Esophagus squamous epithelium (tissue), 5 donors: Measurements from ENCODE around the gene ST3GAL2. TPM values are rescaled to one million over a fixed set of nuclear protein-coding genes. Genes with fewer than 3 reads are reported as not detected.
"Not testable (repeated sequence)": the region's sequence is repeated elsewhere in the genome, so short reads cannot be mapped to it uniquely, and the experiment has no call there.

Experiments used
- DNase-seq: peaks from one replicate; lab custom pipeline; 2025; lab: John Stamatoyannopoulos, UW
- H3K27ac ChIP-seq, 4 donors: fragments of 200-600 bp; sonication (generic); one replicate each; pipeline ENCODE4 v1.5.1; 2016 to 2019; ENCODE audit warnings: mild to moderate bottlenecking in 1 of 4
- H3K27me3 ChIP-seq, 4 donors: fragments of 200-600 bp; sonication (generic); 1 replicate in 3 of 4; 2 replicates in 1 of 4; pipeline versions ENCODE4 v1.5.1 to v1.6.0; 2017 to 2021; ENCODE audit warnings: antibody characterized with exemption in 1 of 4
- H3K36me3 ChIP-seq, 3 donors: fragments of 200-600 bp; sonication (generic); one replicate each; pipeline ENCODE4 v1.5.1; 2016 to 2019
- H3K4me1 ChIP-seq, 3 donors: fragments of 200-600 bp; sonication (generic); one replicate each; pipeline ENCODE4 v1.5.1; 2017 to 2019
- H3K4me3 ChIP-seq, 4 donors: fragments of 200-600 bp; sonication (generic); 1 replicate in 3 of 4; 2 replicates in 1 of 4; pipeline ENCODE4 v1.5.1; 2016 to 2019; ENCODE audit warnings: mild to moderate bottlenecking in 2 of 4, moderate library complexity in 1 of 4
- H3K9me3 ChIP-seq, 3 donors: fragments of 200-600 bp; sonication (generic); one replicate each; pipeline ENCODE4 v1.5.1; 2016 to 2019
- CTCF ChIP-seq, 6 experiments: fragments of 450-650 bp in 4 of 6; fragments of 200-600 bp in 2 of 6; sonication (generic) in 2 of 6; IDR thresholded peaks; one replicate each; pipeline ENCODE4 v1.5.1; 2016 to 2019; ENCODE audit warnings: antibody characterized with exemption in 6 of 6, mild to moderate bottlenecking in 4 of 6, moderate library complexity in 4 of 6
- POLR2A ChIP-seq, 4 donors: fragments of 450-650 bp; IDR thresholded peaks; one replicate each; pipeline ENCODE4 v1.6.1; 2017; ENCODE audit warnings: antibody characterized with exemption in 4 of 4, mild to moderate bottlenecking in 4 of 4, moderate library complexity in 3 of 4
- WGBS, 2 donors: methylation state at CpG; one replicate each; pipeline ENCODE4 v1.1.5; 2018; 5-methylcytosine and 5-hydroxymethylcytosine counted together
- intact Hi-C: fragments of 100-400 bp; cut with DNase I; formaldehyde crosslinking; loops from one replicate; pipeline ENCODE4 v1.15.0; 2022
- total RNA-seq, 4 donors: library from RNA; depleted of rRNA; stranded (reverse); fragments of >200 nt; gene quantifications; one replicate each; pipeline ENCODE4 v1.1.0, GENCODE V29; 2016
- donor health status: DM: yes; HTN: yes; CAD: no.

Gene ST3GAL2
- total RNA-seq, 4 donors from 2014 or later: 0.80 to 6.5 (median 3.0) TPM

- no peak overlapping the region for H3K27ac ChIP-seq
- no peak for DNase-seq
- 79 to 83% methylated on average over 4 to 6 of the region's 6 CpGs for WGBS, 2 donors
- no peaks in the 10 kb centered on the region for H3K36me3 ChIP-seq
- H3K4me1 ChIP-seq: no peaks in the 10 kb centered on the region
- no peak for TF ChIP-seq POLR2A (IDR thresholded peaks at IDR 0.05)
- no peak for TF ChIP-seq CTCF (IDR thresholded peaks at IDR 0.05)
- H3K27me3 ChIP-seq: no peaks in the 10 kb centered on the region
- H3K4me3 ChIP-seq: no peak overlapping the region
- H3K9me3 ChIP-seq: no peaks in the 10 kb centered on the region
- intact Hi-C loops: no loop called here
Measured at GRCh38 chr16:70410734-70411133, 28.2 kb downstream of the ST3GAL2 start.

DNA sequence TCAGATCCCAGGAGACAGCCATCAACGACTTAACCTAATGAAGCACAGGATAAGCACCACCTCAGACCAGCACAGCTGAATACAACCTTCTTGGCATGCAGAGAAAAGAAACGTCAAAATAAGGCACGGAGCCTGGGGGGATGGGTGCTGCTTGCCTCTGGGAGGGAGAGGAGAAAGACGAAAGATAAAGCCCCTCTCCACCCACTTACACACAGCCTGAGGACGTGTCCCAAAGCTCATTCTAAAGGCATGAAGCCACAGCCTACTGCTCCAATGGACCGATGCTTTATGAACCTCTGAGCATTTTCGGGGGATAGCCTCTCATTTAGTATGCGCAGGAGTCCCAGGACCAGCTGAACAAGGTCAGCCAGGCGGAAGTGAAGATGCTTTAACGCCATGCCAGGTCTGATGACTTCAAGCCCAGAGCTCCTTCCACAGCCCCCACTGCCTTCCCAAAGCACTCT is 31.1 kb downstream of the ST3GAL2 start:
- no peak overlapping the region for H3K27ac ChIP-seq

DNA sequence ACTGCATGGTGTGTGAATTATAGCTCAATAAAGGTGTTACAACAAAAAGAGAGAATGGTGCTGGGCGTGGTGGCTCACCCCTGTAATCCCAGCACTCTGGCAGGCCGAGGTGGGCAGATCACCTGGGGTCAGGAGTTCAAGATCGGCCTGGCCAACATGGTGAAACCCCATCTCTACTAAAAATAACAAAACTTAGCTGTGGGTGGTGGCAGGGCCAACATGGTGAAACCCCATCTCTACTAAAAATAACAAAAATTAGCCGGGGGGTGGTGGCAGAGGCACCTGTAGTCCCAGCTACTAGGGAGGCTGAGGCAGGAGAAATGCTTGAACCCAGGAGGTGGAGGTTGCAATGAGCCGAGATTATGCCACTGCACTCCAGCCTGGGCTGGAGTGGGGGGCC is 32.8 kb downstream of the ST3GAL2 start:
- H3K9me3 ChIP-seq, H3K36me3 ChIP-seq, intact Hi-C loops, H3K27me3 ChIP-seq, DNase-seq, H3K4me3 ChIP-seq, H3K27ac ChIP-seq: not testable (repeated sequence)
- peaks cover 0 to 16% (median 3%) of the 10 kb centered on the region in 3 donors for H3K4me1 ChIP-seq
- WGBS, 2 donors: 77 to 80% methylated on average over 4 to 5 of the region's 5 CpGs

More for the DNA sequence above, 31.1 kb downstream of the ST3GAL2 start:
- no peak for TF ChIP-seq POLR2A (IDR thresholded peaks at IDR 0.05)
- TF ChIP-seq CTCF (IDR thresholded peaks at IDR 0.05): no peak
- 67 to 76% methylated on average over 7 to 10 of the region's 10 CpGs for WGBS, 2 donors
- no peaks in the 10 kb centered on the region for H3K9me3 ChIP-seq
- no peak for DNase-seq
- H3K4me1 ChIP-seq: peaks cover 0 to 16% (median 3%) of the 10 kb centered on the region in 3 donors
- intact Hi-C loops: no loop called here
- no peak overlapping the region for H3K4me3 ChIP-seq
- no peaks in the 10 kb centered on the region for H3K27me3 ChIP-seq
- H3K36me3 ChIP-seq: no peaks in the 10 kb centered on the region

DNA sequence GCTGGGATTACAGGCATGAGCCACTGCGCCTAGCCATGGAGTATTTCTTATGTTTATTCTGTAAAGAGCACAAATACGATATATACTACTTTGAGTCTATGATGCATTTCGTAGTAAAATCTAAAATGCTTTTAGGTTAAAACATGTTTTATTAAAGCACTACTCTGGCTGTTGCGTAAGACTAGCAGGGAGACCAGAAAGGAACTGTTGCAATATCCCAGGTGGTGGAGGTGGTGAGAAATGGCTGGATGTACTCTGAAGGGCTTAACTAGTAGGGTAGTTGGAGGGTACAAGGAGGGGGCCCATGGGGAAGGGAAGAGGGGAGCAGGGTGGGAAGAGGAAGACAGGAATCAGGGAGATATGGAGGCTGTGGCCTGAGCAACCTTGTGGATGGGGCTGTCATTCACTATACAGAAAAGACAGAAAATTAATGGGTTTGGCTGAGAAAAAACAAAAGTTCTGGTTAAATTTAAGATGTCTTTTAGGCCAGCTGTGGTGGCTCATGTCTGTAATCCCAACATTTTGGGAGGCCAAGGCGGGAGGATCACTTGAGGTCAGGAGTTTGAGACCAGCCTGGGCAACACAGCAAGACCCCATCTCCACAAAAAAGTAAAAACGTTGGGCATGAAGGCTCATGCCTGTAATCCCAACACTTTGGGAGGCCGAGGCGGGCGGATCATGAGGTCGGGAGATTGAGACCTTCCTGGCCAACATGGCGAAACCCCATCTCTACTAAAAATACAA is 35.8 kb downstream of the ST3GAL2 start:
- Histone ChIP-seq H3K36me3 (peaks cover 0 to 23% (median 0%) of the 10 kb centered on the region in 3 donors), H3K4me1 (peaks cover 0 to 16% (median 3%) of the 10 kb centered on the region in 3 donors), H3K27me3 (no peaks in the 10 kb centered on the region), H3K27ac (no peak overlapping the region), H3K9me3 (no peaks in the 10 kb centered on the region), H3K4me3 (no peak overlapping the region)
- intact Hi-C loops: no loop called here
- no peak for DNase-seq
- TF ChIP-seq POLR2A (IDR thresholded peaks at IDR 0.05) (no peak), CTCF (IDR thresholded peaks at IDR 0.05) (no peak)
- WGBS, 2 donors: 84 to 89% methylated on average over 11 of the region's 11 CpGs

- Histone ChIP-seq H3K27me3 (no peaks in the 10 kb centered on the region), H3K4me1 (peaks cover 0 to 17% (median 3%) of the 10 kb centered on the region in 3 donors), H3K9me3 (no peaks in the 10 kb centered on the region), H3K4me3 (no peak overlapping the region), H3K27ac (no peak overlapping the region), H3K36me3 (peaks cover 0 to 33% (median 0%) of the 10 kb centered on the region in 3 donors)
- intact Hi-C loops: no loop called here
- WGBS, 2 donors: 74 to 100% methylated on average over 6 of the region's 10 CpGs
- TF ChIP-seq POLR2A (IDR thresholded peaks at IDR 0.05) (no peak), CTCF (IDR thresholded peaks at IDR 0.05) (no peak)
- DNase-seq: no peak
Measured at GRCh38 chr16:70399951-70400350, 38.9 kb downstream of the ST3GAL2 start.
